ENCODE measurements around the gene PARN.
A peak's percentile ranks its signal among the peaks of the same experiment; 100 is the strongest.

PARN gene

GRCh38 chr16:14524979-14525378, 105.1 kb downstream of the PARN start:
- DNase-seq = no peak

GRCh38 chr16:14523632-14524031, 106.4 kb downstream of the PARN start:
- no peak for DNase-seq

- DNase-seq = no peak
Observed at GRCh38 chr16:14522671-14523070, 107.4 kb downstream of the PARN start.

- DNase-seq = no peak
Observed at GRCh38 chr16:14520753-14521152, 109.3 kb downstream of the PARN start.

GRCh38 chr16:14514967-14515366, 115.1 kb downstream of the PARN start:
- DNase-seq = no peak

GRCh38 chr16:14513389-14514107, 116.5 kb downstream of the PARN start:
- no peak for DNase-seq

GRCh38 chr16:14511800-14512135, 118.3 kb downstream of the PARN start:
- DNase-seq = no peak

GRCh38 chr16:14510939-14511799, 118.9 kb downstream of the PARN start:
- DNase-seq = no peak

- DNase-seq = no peak
Observed at GRCh38 chr16:14510581-14510938, 119.5 kb downstream of the PARN start.

GRCh38 chr16:14509675-14510132, 120.4 kb downstream of the PARN start:
- no peak for DNase-seq

GRCh38 chr16:14509055-14509454, 121.0 kb downstream of the PARN start:
- DNase-seq = no peak

GRCh38 chr16:14505846-14506245, 124.2 kb downstream of the PARN start:
- DNase-seq = no peak

- DNase-seq = no peak
Observed at GRCh38 chr16:14502932-14503741, 126.9 kb downstream of the PARN start.

GRCh38 chr16:14502256-14502875, 127.7 kb downstream of the PARN start:
- DNase-seq = no peak

- DNase-seq = peak; percentile 5
Observed at GRCh38 chr16:14501331-14502255, 128.5 kb downstream of the PARN start.

GRCh38 chr16:14500791-14501190, 129.3 kb downstream of the PARN start:
- no peak for DNase-seq

- no peak for DNase-seq
Observed at GRCh38 chr16:14499110-14499509, 130.9 kb downstream of the PARN start.

- DNase-seq = no peak
Observed at GRCh38 chr16:14497245-14498082, 132.6 kb downstream of the PARN start.

- no peak for DNase-seq
Observed at GRCh38 chr16:14496786-14497185, 133.3 kb downstream of the PARN start.

GRCh38 chr16:14496047-14496770, 133.9 kb downstream of the PARN start:
- DNase-seq = no peak
